HG03095 (cell line): Measurements from ENCODE around the gene MED1.
A peak's percentile ranks its signal among the peaks of the same experiment; 100 is the strongest.
"Not testable (repeated sequence)": the region's sequence is repeated elsewhere in the genome, so short reads cannot be mapped to it uniquely, and the experiment has no call there.

Experiments used
- ATAC-seq: cut with Tn5 transposase; IDR thresholded peaks from one replicate; pipeline ENCODE4 v1.9.1; 2021; ENCODE audit warnings: moderate library complexity; ENCODE audit not compliant: unreplicated experiment

MED1 gene

GRCh38 chr17:39450847-39451581, at the start of gene MED1:
Gene MED1, minus strand, starts transcription at chr17:39451263. Its CDS starts 201 bp downstream, at chr17:39451062.
- ATAC-seq: peak; percentile 83

- ATAC-seq: not testable (repeated sequence)
Measured at GRCh38 chr17:39496921-39497320, 45.9 kb upstream of the MED1 start.

- no peak for ATAC-seq
Measured at GRCh38 chr17:39487946-39488345, 36.9 kb upstream of the MED1 start.

GRCh38 chr17:39487490-39487889, 36.4 kb upstream of the MED1 start:
- not testable (repeated sequence) for ATAC-seq

GRCh38 chr17:39486242-39486641, 35.2 kb upstream of the MED1 start:
- ATAC-seq: no peak

- no peak for ATAC-seq
Measured at GRCh38 chr17:39485555-39485954, 34.5 kb upstream of the MED1 start.

GRCh38 chr17:39484178-39484577, 33.1 kb upstream of the MED1 start:
- no peak for ATAC-seq

GRCh38 chr17:39483506-39483905, 32.4 kb upstream of the MED1 start:
- ATAC-seq: no peak

GRCh38 chr17:39479631-39480030, 28.6 kb upstream of the MED1 start:
- ATAC-seq: not testable (repeated sequence)

- no peak for ATAC-seq
Measured at GRCh38 chr17:39473310-39473709, 22.2 kb upstream of the MED1 start.

- ATAC-seq: not testable (repeated sequence)
Measured at GRCh38 chr17:39468610-39469009, 17.5 kb upstream of the MED1 start.

- not testable (repeated sequence) for ATAC-seq
Measured at GRCh38 chr17:39464639-39465181, 13.6 kb upstream of the MED1 start.

- no peak for ATAC-seq
Measured at GRCh38 chr17:39462631-39463375, 11.7 kb upstream of the MED1 start.

GRCh38 chr17:39461926-39462569, 11.0 kb upstream of the MED1 start:
- no peak for ATAC-seq

- peak; percentile 74 for ATAC-seq
Measured at GRCh38 chr17:39461113-39461925, 10.3 kb upstream of the MED1 start, which contains the start of gene CDK12. Gene CDK12, plus strand, starts transcription at chr17:39461486. Its CDS starts 586 bp downstream, at chr17:39462072.

GRCh38 chr17:39455919-39456318, 4.9 kb upstream of the MED1 start:
- no peak for ATAC-seq

GRCh38 chr17:39450051-39450450, 1.0 kb downstream of the MED1 start:
- no peak for ATAC-seq

GRCh38 chr17:39447561-39447960, 3.5 kb downstream of the MED1 start:
- ATAC-seq: no peak

GRCh38 chr17:39443326-39443725, 7.7 kb downstream of the MED1 start:
- no peak for ATAC-seq

GRCh38 chr17:39439868-39440267, 11.2 kb downstream of the MED1 start:
- ATAC-seq: not testable (repeated sequence)
